Caco-2 (cell line): ENCODE results near the gene SEC14L6. TPM values are rescaled to one million over a fixed set of nuclear protein-coding genes. Genes with fewer than 3 reads are reported as not detected.

Experiments used
- BruUV-seq: library from RNA; stranded (reverse); fragments of 400-500 nt; replicated peaks from 2 replicates; lab custom pipeline; 2021; lab: Mats Ljungman, UMichigan
- CTCF ChIA-PET: fragments of 300-600 bp; sonication (Branson Sonifier 250); formaldehyde crosslinking; loops from one replicate; lab custom pipeline; 2022; ENCODE audit warnings: antibody characterized with exemption; lab: Charles Lee
- POLR2A ChIA-PET: fragments of 300-600 bp; sonication (Branson Sonifier 250); formaldehyde crosslinking; loops from one replicate; lab custom pipeline; 2022; ENCODE audit warnings: antibody characterized with exemption; lab: Charles Lee
- DNase-seq, 2 experiments: peaks; one replicate each; pipeline versions ENCODE4 v3.0.0 to v3.0.0-alpha.2; 2020 to 2022
- H3K27me3 ChIP-seq: replicated peaks from 2 replicates; pipeline ENCODE4 v1.6.0; 2011; ENCODE audit warnings: low read length; ENCODE audit not compliant: control insufficient read depth, insufficient read depth
- H3K36me3 ChIP-seq: 2 replicates; pipeline ENCODE4 v1.5.1; 2011; ENCODE audit warnings: low read length; ENCODE audit not compliant: control insufficient read depth, insufficient read depth
- H3K4me1 ChIP-seq: fragments of 250-450 bp; sonication (Bioruptor Pico); 2 replicates; pipeline ENCODE4 v1.5.1; 2020; ENCODE audit warnings: mild to moderate bottlenecking
- H3K4me3 ChIP-seq: 2 replicates; pipeline ENCODE4 v1.5.1; 2011; ENCODE audit warnings: low read depth, mild to moderate bottlenecking, control low read depth, low read length
- H3K9me3 ChIP-seq: fragments of 250-450 bp; sonication (Bioruptor Pico); 2 replicates; pipeline ENCODE4 v1.5.1; 2020; ENCODE audit warnings: mild to moderate bottlenecking, moderate library complexity
- H3K27ac Mint-ChIP-seq: one replicate; pipeline ENCODE4 v1.8.0; 2022; ENCODE audit warnings: mixed read lengths; ENCODE audit not compliant: unreplicated experiment
- H3K27me3 Mint-ChIP-seq: one replicate; pipeline ENCODE4 v1.8.0; 2022; ENCODE audit warnings: mixed read lengths; ENCODE audit not compliant: insufficient read depth, unreplicated experiment
- H3K36me3 Mint-ChIP-seq: one replicate; pipeline ENCODE4 v1.8.0; 2022; ENCODE audit warnings: mild to moderate bottlenecking, mixed read lengths; ENCODE audit not compliant: insufficient read depth, unreplicated experiment
- H3K4me1 Mint-ChIP-seq: one replicate; pipeline ENCODE4 v1.8.0; 2022; ENCODE audit warnings: low read depth, mixed read lengths; ENCODE audit not compliant: unreplicated experiment
- H3K4me3 Mint-ChIP-seq: one replicate; pipeline ENCODE4 v1.8.0; 2022; ENCODE audit warnings: mild to moderate bottlenecking, moderate library complexity, mixed read lengths; ENCODE audit not compliant: unreplicated experiment
- H3K9me3 Mint-ChIP-seq: one replicate; pipeline ENCODE4 v1.8.0; 2022; ENCODE audit warnings: mixed read lengths; ENCODE audit not compliant: unreplicated experiment
- CTCF ChIP-seq, 2 experiments: fragments of 200-600 bp in 1 of 2; IDR thresholded peaks; 1 replicate in 1 of 2; 2 replicates in 1 of 2; pipeline versions ENCODE4 v1.5.1 to v1.8.0; 2011 to 2022; ENCODE audit warnings: antibody characterized with exemption in 1 of 2, control low read depth in 1 of 2, inconsistent platforms in 1 of 2, low read depth in 1 of 2, low read length in 1 of 2, mild to moderate bottlenecking in 1 of 2, moderate library complexity in 1 of 2; ENCODE audit not compliant: insufficient read depth in 1 of 2, severe bottlenecking in 1 of 2, unreplicated experiment in 1 of 2
- intact Hi-C: fragments of 100-400 bp; cut with micrococcal nuclease; formaldehyde crosslinking; loops from one replicate; pipeline ENCODE4 v1.10.0; 2022; ENCODE audit not compliant: unreplicated experiment
- total RNA-seq: library from RNA; stranded (reverse); gene quantifications from 2 replicates; pipeline ENCODE4 v1.2.3, GENCODE V29; 2022

Gene SEC14L6
- total RNA-seq, 1 experiment from 2014 or later, result 0.14 TPM

GRCh38 chr22:30513462-30513861 is 33.1 kb downstream of the SEC14L6 start:
- DNase-seq, result no peak
- Mint-ChIP-seq H3K27me3 (no peaks in the 10 kb centered on the region), H3K27ac (no peak overlapping the region), H3K4me1 (peaks cover 9% of the 10 kb centered on the region), H3K4me3 (no peak overlapping the region), H3K36me3 (no peaks in the 10 kb centered on the region), H3K9me3 (no peaks in the 10 kb centered on the region)
- intact Hi-C loops, result no loop called here
- POLR2A ChIA-PET, result no interaction called here
- Histone ChIP-seq H3K9me3 (no peaks in the 10 kb centered on the region), H3K4me3 (no peak overlapping the region), H3K36me3 (no peaks in the 10 kb centered on the region), H3K27me3 (no peaks in the 10 kb centered on the region), H3K4me1 (no peaks in the 10 kb centered on the region)
- TF ChIP-seq CTCF (IDR thresholded peaks at IDR 0.05; ENCODE audit: insufficient read depth in 1 of 2, low read depth in 1 of 2, low read length in 1 of 2, severe bottlenecking in 1 of 2, unreplicated experiment in 1 of 2), result no peak
- CTCF ChIA-PET, result interaction anchor here (0.7 kb wide), 1 partner anchor 244 kb away, joined by 3 read pairs; no protein-coding TSS in a partner anchor
- BruUV-seq, result no TSS peak

GRCh38 chr22:30511911-30512310 is 34.6 kb downstream of the SEC14L6 start:
- no peaks in the 10 kb centered on the region for H3K9me3 ChIP-seq
- H3K4me3 Mint-ChIP-seq, result no peak overlapping the region
- DNase-seq, result no peak
- H3K4me1 Mint-ChIP-seq, result peaks cover 9% of the 10 kb centered on the region
- no peaks in the 10 kb centered on the region for H3K4me1 ChIP-seq
- H3K36me3 ChIP-seq, result no peaks in the 10 kb centered on the region
- H3K36me3 Mint-ChIP-seq, result no peaks in the 10 kb centered on the region
- no peak for TF ChIP-seq CTCF (IDR thresholded peaks at IDR 0.05; ENCODE audit: insufficient read depth in 1 of 2, low read depth in 1 of 2, low read length in 1 of 2, severe bottlenecking in 1 of 2, unreplicated experiment in 1 of 2)
- no peaks in the 10 kb centered on the region for H3K27me3 ChIP-seq
- ChIA-PET CTCF (no interaction called here), POLR2A (no interaction called here)
- no peak overlapping the region for H3K4me3 ChIP-seq
- intact Hi-C loops, result no loop called here
- no peaks in the 10 kb centered on the region for H3K27me3 Mint-ChIP-seq
- no TSS peak for BruUV-seq
- no peaks in the 10 kb centered on the region for H3K9me3 Mint-ChIP-seq
- no peak overlapping the region for H3K27ac Mint-ChIP-seq

GRCh38 chr22:30511109-30511508 is 35.4 kb downstream of the SEC14L6 start:
- no peaks in the 10 kb centered on the region for H3K36me3 ChIP-seq
- ChIA-PET POLR2A (no interaction called here), CTCF (no interaction called here)
- no peak for DNase-seq
- BruUV-seq, result no TSS peak
- TF ChIP-seq CTCF (IDR thresholded peaks at IDR 0.05; ENCODE audit: insufficient read depth in 1 of 2, low read depth in 1 of 2, low read length in 1 of 2, severe bottlenecking in 1 of 2, unreplicated experiment in 1 of 2), result no peak
- Mint-ChIP-seq H3K27ac (no peak overlapping the region), H3K4me1 (peaks cover 4% of the 10 kb centered on the region), H3K9me3 (no peaks in the 10 kb centered on the region), H3K4me3 (no peak overlapping the region), H3K36me3 (no peaks in the 10 kb centered on the region), H3K27me3 (peaks cover 3% of the 10 kb centered on the region)
- H3K4me3 ChIP-seq, result no peak overlapping the region
- intact Hi-C loops, result no loop called here
- no peaks in the 10 kb centered on the region for H3K27me3 ChIP-seq
- H3K4me1 ChIP-seq, result no peaks in the 10 kb centered on the region
- no peaks in the 10 kb centered on the region for H3K9me3 ChIP-seq
